ENCODE measurements around the gene CHD1.

CHD1 gene

DNA sequence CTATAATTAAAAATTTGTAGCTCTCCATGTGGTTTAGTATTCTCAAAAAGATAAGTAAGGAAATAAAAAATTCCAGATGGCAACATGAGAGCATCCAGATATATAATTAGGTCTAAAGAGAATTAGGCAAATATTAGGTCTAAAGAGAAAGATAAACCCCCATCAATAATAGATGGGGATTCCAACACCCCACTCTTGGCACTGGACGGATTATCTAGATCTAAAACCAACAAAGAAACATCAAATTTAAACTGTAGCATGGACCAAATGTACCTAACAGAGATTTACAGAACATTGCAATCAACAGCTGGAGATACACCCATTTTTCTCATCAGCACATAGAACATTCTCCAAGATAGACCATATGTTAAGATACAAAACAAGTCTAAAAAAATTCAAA is 123.7 kb downstream of the CHD1 start:
- no peak for DNase-seq (ENCODE audit: low spot score)

DNA sequence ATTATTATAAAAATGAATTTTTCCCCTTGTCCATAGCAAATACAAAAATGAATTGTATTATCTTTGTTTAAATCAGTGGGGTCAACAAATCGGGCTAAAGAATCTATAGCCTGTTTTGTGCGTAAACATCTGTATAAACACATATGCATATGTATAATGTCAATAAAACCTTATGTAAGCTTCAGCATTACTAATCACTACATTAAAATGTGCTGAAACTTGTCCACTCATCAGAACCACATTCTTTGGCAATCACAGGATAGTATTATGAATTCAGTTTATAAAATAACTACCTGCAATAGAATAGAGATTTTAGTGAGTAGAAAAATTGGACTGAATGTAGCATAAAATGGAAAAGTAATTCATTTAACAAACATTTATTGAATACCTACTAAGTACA is 124.7 kb downstream of the CHD1 start:
- no peak for DNase-seq (ENCODE audit: low spot score)

Measured in COLO829 (cell line).